HL-60 (cell line): ENCODE data around the gene RXFP3.

Experiments
- DNase-seq, 2 experiments: peaks; one replicate each; pipeline ENCODE4 v3.0.0-alpha.2; 2010 to 2020; ENCODE audit warnings: low read depth in 1 of 2, low spot score in 1 of 2
- H3K27ac ChIP-seq: fragments of 250-450 bp; sonication (Bioruptor Pico); replicated peaks from 2 replicates; pipeline ENCODE4 v1.5.1; 2020; ENCODE audit warnings: mild to moderate bottlenecking, moderate library complexity
- H3K27me3 ChIP-seq: fragments of 250-450 bp; sonication (Bioruptor Pico); 2 replicates; pipeline ENCODE4 v1.5.1; 2021; ENCODE audit warnings: mild to moderate bottlenecking, moderate library complexity; ENCODE audit not compliant: insufficient read depth, poor library complexity, severe bottlenecking
- H3K4me3 ChIP-seq: replicated peaks from 2 replicates; pipeline ENCODE4 v1.5.1; 2011; ENCODE audit warnings: mild to moderate bottlenecking, control low read depth, low read length; ENCODE audit not compliant: insufficient read depth
- CTCF ChIP-seq: IDR thresholded peaks from one replicate; pipeline ENCODE4 v1.5.1; 2011; ENCODE audit warnings: low read length, control low read depth, inconsistent platforms; ENCODE audit not compliant: insufficient read depth
- GABPA ChIP-seq: IDR thresholded peaks from 2 replicates; pipeline ENCODE4 v1.6.1; 2012; ENCODE audit warnings: low read depth
- POLR2AphosphoS5 ChIP-seq: IDR thresholded peaks from 2 replicates; pipeline ENCODE4 v1.6.1; 2012; ENCODE audit warnings: low read depth
- REST ChIP-seq: IDR thresholded peaks from 2 replicates; pipeline ENCODE4 v1.6.1; 2012; ENCODE audit warnings: low read depth; ENCODE audit not compliant: insufficient replicate concordance
- SPI1 ChIP-seq: IDR thresholded peaks from 2 replicates; pipeline ENCODE4 v1.6.1; 2012; ENCODE audit warnings: low read depth, mild to moderate bottlenecking, borderline replicate concordance

Gene RXFP3

GRCh38 chr5:33890131-33891032 lies 45.8 kb upstream of the RXFP3 start:
- Histone ChIP-seq H3K4me3 (no peak overlapping the region), H3K27ac (no peak overlapping the region), H3K27me3 (peaks cover 33% of the 10 kb centered on the region)
- DNase-seq: no peak
- TF ChIP-seq SPI1 (no peak), POLR2AphosphoS5 (no peak), GABPA (no peak), CTCF (no peak)

GRCh38 chr5:33891446-33891787 lies 44.8 kb upstream of the RXFP3 start:
- Histone ChIP-seq H3K4me3 (no peak overlapping the region), H3K27ac (no peak overlapping the region), H3K27me3 (peaks cover 35% of the 10 kb centered on the region)
- TF ChIP-seq GABPA (no peak), REST (no peak), POLR2AphosphoS5 (no peak), SPI1 (no peak), CTCF (no peak)
- DNase-seq: no peak

- Histone ChIP-seq H3K4me3 (no peak within 1 kb of the TSS), H3K27me3 (peaks cover 35% of the 10 kb centered on the region), H3K27ac (no peak within 1 kb of the TSS)
- no peak for DNase-seq
- TF ChIP-seq CTCF: no peak
- no peak for TF ChIP-seq POLR2AphosphoS5
- no peak for TF ChIP-seq GABPA
- TF ChIP-seq SPI1: no peak
- no peak for TF ChIP-seq REST
These were observed 44.2 kb upstream of the RXFP3 start, which contains the start of gene ADAMTS12 for GRCh38 chr5:33891788-33892619. Gene ADAMTS12 (minus strand): TSS chr5:33891990. CDS start chr5:33891856, 134 bp downstream.
